SK-N-SH treated with all-trans-retinoic acid at 6 μM for 48 hours (cell line): ENCODE data around the gene SRRM1.

ENCODE experiments used
- ATAC-seq: fragments of 200-7000 bp; cut with Tn5 transposase; 3 replicates; pipeline ENCODE4 v1.9.1; 2020; ENCODE audit warnings: mild to moderate bottlenecking, moderate library complexity
- ARNTL ChIP-seq: fragments of 450-650 bp; formaldehyde crosslinking; IDR thresholded peaks from 2 replicates; pipeline ENCODE4 v1.5.0; 2020; ENCODE audit warnings: low read depth, mild to moderate bottlenecking, moderate library complexity, borderline replicate concordance
- CREB5 ChIP-seq: fragments of 250-450 bp; sonication (Bioruptor Pico); IDR thresholded peaks from 2 replicates; pipeline ENCODE4 v1.5.1; 2020; ENCODE audit warnings: low read depth, mild to moderate bottlenecking, moderate library complexity
- CSRNP3 ChIP-seq: fragments of 250-450 bp; sonication (Bioruptor Pico); IDR thresholded peaks from 2 replicates; pipeline ENCODE4 v1.5.1; 2021; ENCODE audit warnings: mild to moderate bottlenecking, moderate library complexity
- ESRRG ChIP-seq: fragments of 250-450 bp; sonication (Bioruptor Pico); IDR thresholded peaks from 2 replicates; pipeline ENCODE4 v1.6.1; 2021; ENCODE audit warnings: mild to moderate bottlenecking
- GLIS3 ChIP-seq: fragments of 250-450 bp; sonication (Bioruptor Pico); IDR thresholded peaks from 2 replicates; pipeline ENCODE4 v1.5.0; 2020; ENCODE audit warnings: mild to moderate bottlenecking, moderate library complexity
- ISL1 ChIP-seq: fragments of 250-450 bp; sonication (Bioruptor Pico); IDR thresholded peaks from 2 replicates; pipeline ENCODE4 v2.1.2; 2022; ENCODE audit warnings: mild to moderate bottlenecking, moderate library complexity
- OSR1 ChIP-seq: fragments of 250-450 bp; sonication (Bioruptor Pico); IDR thresholded peaks from 2 replicates; pipeline ENCODE4 v1.8.0; 2022; ENCODE audit warnings: moderate library complexity, mild to moderate bottlenecking, inconsistent platforms
- PATZ1 ChIP-seq: fragments of 250-450 bp; sonication (Bioruptor Pico); IDR thresholded peaks from 2 replicates; pipeline ENCODE4 v1.8.0; 2020; ENCODE audit warnings: mild to moderate bottlenecking, moderate library complexity, borderline replicate concordance
- POU6F1 ChIP-seq: fragments of 250-450 bp; sonication (Bioruptor Pico); IDR thresholded peaks from 2 replicates; pipeline ENCODE4 v1.8.0; 2021; ENCODE audit warnings: low read depth, mild to moderate bottlenecking, moderate library complexity, borderline replicate concordance
- PPARA ChIP-seq: fragments of 250-450 bp; sonication (Bioruptor Pico); IDR thresholded peaks from 2 replicates; pipeline ENCODE4 v1.5.0; 2020; ENCODE audit warnings: mild to moderate bottlenecking, borderline replicate concordance
- RARB ChIP-seq: fragments of 250-450 bp; sonication (Bioruptor Pico); IDR thresholded peaks from 2 replicates; pipeline ENCODE4 v1.8.0; 2021; ENCODE audit warnings: mild to moderate bottlenecking, moderate library complexity
- TSHZ2 ChIP-seq: fragments of 250-450 bp; sonication (Bioruptor Pico); IDR thresholded peaks from 2 replicates; pipeline ENCODE4 v1.5.0; 2020; ENCODE audit warnings: mild to moderate bottlenecking, moderate library complexity
- ZC3H10 ChIP-seq: fragments of 250-450 bp; sonication (Bioruptor Pico); IDR thresholded peaks from 2 replicates; pipeline ENCODE4 v1.5.1; 2021; ENCODE audit warnings: mild to moderate bottlenecking, moderate library complexity
- ZFP3 ChIP-seq: fragments of 250-450 bp; sonication (Bioruptor Pico); IDR thresholded peaks from 2 replicates; pipeline ENCODE4 v1.5.0; 2020; ENCODE audit warnings: mild to moderate bottlenecking, moderate library complexity
- ZNF565 ChIP-seq: fragments of 450-650 bp; formaldehyde crosslinking; conservative IDR thresholded peaks from 2 replicates; pipeline ENCODE4 v1.5.0; 2020; ENCODE audit warnings: low read depth, mild to moderate bottlenecking, moderate library complexity
- ZNF8 ChIP-seq: fragments of 450-650 bp; formaldehyde crosslinking; IDR thresholded peaks from 2 replicates; pipeline ENCODE4 v1.5.0; 2020; ENCODE audit warnings: mild to moderate bottlenecking, moderate library complexity

SRRM1 gene

GRCh38 chr1:24691051-24691450, 47.9 kb downstream of the SRRM1 start (continued):
- no peak for TF ChIP-seq CSRNP3 (CRISPR knock-in tag)

- TF ChIP-seq ARNTL (CRISPR knock-in tag) (no peak), CSRNP3 (CRISPR knock-in tag) (no peak), RARB (CRISPR knock-in tag) (no peak), OSR1 (no peak), ZC3H10 (no peak), PATZ1 (CRISPR knock-in tag) (no peak), PPARA (no peak), GLIS3 (CRISPR knock-in tag) (no peak), ESRRG (CRISPR knock-in tag) (no peak), ZNF565 (CRISPR knock-in tag) (no peak), TSHZ2 (CRISPR knock-in tag) (no peak)
- ATAC-seq = no peak
Observed at GRCh38 chr1:24692351-24692980, 49.4 kb downstream of the SRRM1 start.

GRCh38 chr1:24693827-24694379, 50.8 kb downstream of the SRRM1 start:
- ATAC-seq = no peak

More at GRCh38 chr1:24693827-24694379, 50.8 kb downstream of the SRRM1 start:
- TF ChIP-seq PATZ1 (CRISPR knock-in tag) (no peak), RARB (CRISPR knock-in tag) (no peak), ISL1 (CRISPR knock-in tag) (no peak), CSRNP3 (CRISPR knock-in tag) (no peak), ZC3H10 (no peak), CREB5 (CRISPR knock-in tag) (no peak), PPARA (no peak), POU6F1 (CRISPR knock-in tag) (no peak), ZFP3 (CRISPR knock-in tag) (no peak), ZNF8 (CRISPR knock-in tag) (no peak), TSHZ2 (CRISPR knock-in tag) (no peak)
